Mucosa of descending colon (tissue), 3 donors: ENCODE measurements around the gene HELQ. TPM values are rescaled to one million over a fixed set of nuclear protein-coding genes. Genes with fewer than 3 reads are reported as not detected.

Experiments
- ATAC-seq: fragments of 200-7000 bp; cut with Tn5 transposase; one replicate; pipeline ENCODE4 v1.9.1; 2020; ENCODE audit warnings: mild to moderate bottlenecking, moderate library complexity
- DNase-seq, 3 donors: peaks; one replicate each; pipeline ENCODE4 v3.0.0-alpha.2; 2020
- H3K36me3 ChIP-seq: fragments of 200-600 bp; one replicate; pipeline ENCODE4 v1.8.0; 2021; ENCODE audit warnings: low read depth, mild to moderate bottlenecking
- H3K4me1 ChIP-seq: fragments of 200-600 bp; one replicate; pipeline ENCODE4 v1.8.0; 2021; ENCODE audit warnings: low read depth, mild to moderate bottlenecking
- H3K4me3 ChIP-seq: fragments of 200-600 bp; one replicate; pipeline ENCODE4 v1.8.0; 2021; ENCODE audit warnings: mild to moderate bottlenecking
- H3K9me3 ChIP-seq: fragments of 200-600 bp; one replicate; pipeline ENCODE4 v1.8.0; 2021; ENCODE audit warnings: mild to moderate bottlenecking
- CTCF ChIP-seq: fragments of 200-600 bp; IDR thresholded peaks from one replicate; pipeline ENCODE4 v1.8.0; 2022; ENCODE audit warnings: antibody characterized with exemption, mild to moderate bottlenecking
- intact Hi-C, 2 donors: fragments of 100-400 bp; cut with DNase I in 1 of 2; cut with micrococcal nuclease in 1 of 2; formaldehyde crosslinking; loops; one replicate each; pipeline versions ENCODE4 v1.11.0 to v1.11.1; 2022; cut with DNase I, micrococcal nuclease
- total RNA-seq, 3 donors: library from RNA; stranded (reverse); fragmentation: NEBNext Ultra II Directional in 2 of 3; extraction: Animal tissue kit (Norgen Biotek cat#: 25700) in 2 of 3; gene quantifications; one replicate each; pipeline versions ENCODE4 v1.2.1 to v1.2.4, GENCODE V29; 2021 to 2023
- donor health status: DM: no; HTN: no; CAD: no; lungs with moderate emphysema.
- donor health status: DM: no; HTN: no; CAD: no.
- donor health status: DM: no; HTN: yes; CAD: no.

HELQ gene
- total RNA-seq, 3 donors from 2014 or later, result 10.8 to 17.2 (median 12.2) TPM

- H3K4me3 ChIP-seq, result no peak overlapping the region
- TF ChIP-seq CTCF, result no peak
- DNase-seq, result no peak
- ATAC-seq, result no peak
- peaks cover 3% of the 10 kb centered on the region for H3K9me3 ChIP-seq
- H3K36me3 ChIP-seq, result no peaks in the 10 kb centered on the region
- H3K4me1 ChIP-seq, result no peaks in the 10 kb centered on the region
- intact Hi-C loops, result no loop called here
Observed at GRCh38 chr4:83393908-83394307, 61.7 kb downstream of the HELQ start.

GRCh38 chr4:83392562-83392961, 63.1 kb downstream of the HELQ start:
- no peak for DNase-seq
- H3K9me3 ChIP-seq, result no peaks in the 10 kb centered on the region
- H3K4me1 ChIP-seq, result no peaks in the 10 kb centered on the region
- H3K36me3 ChIP-seq, result no peaks in the 10 kb centered on the region
- intact Hi-C loops, result no loop called here
- H3K4me3 ChIP-seq, result no peak overlapping the region
- TF ChIP-seq CTCF, result no peak
- ATAC-seq, result no peak

- no peaks in the 10 kb centered on the region for H3K9me3 ChIP-seq
- DNase-seq (no peak), ATAC-seq (no peak)
- intact Hi-C loops, result no loop called here
- no peak for TF ChIP-seq CTCF
- no peaks in the 10 kb centered on the region for H3K36me3 ChIP-seq
- no peaks in the 10 kb centered on the region for H3K4me1 ChIP-seq
- H3K4me3 ChIP-seq, result no peak overlapping the region
Observed at GRCh38 chr4:83390944-83391343, 64.7 kb downstream of the HELQ start.

- no peak for TF ChIP-seq CTCF
- DNase-seq (no peak), ATAC-seq (no peak)
- intact Hi-C loops, result no loop called here
- Histone ChIP-seq H3K4me1 (no peaks in the 10 kb centered on the region), H3K4me3 (no peak overlapping the region), H3K9me3 (no peaks in the 10 kb centered on the region), H3K36me3 (no peaks in the 10 kb centered on the region)
Observed at GRCh38 chr4:83389756-83390505, 65.7 kb downstream of the HELQ start.

GRCh38 chr4:83389037-83389720, 66.4 kb downstream of the HELQ start:
- DNase-seq (no peak), ATAC-seq (no peak)
- Histone ChIP-seq H3K36me3 (no peaks in the 10 kb centered on the region), H3K9me3 (no peaks in the 10 kb centered on the region), H3K4me1 (no peaks in the 10 kb centered on the region), H3K4me3 (no peak overlapping the region)
- intact Hi-C loops, result no loop called here
- no peak for TF ChIP-seq CTCF
